A673 (cell line): ENCODE data around the gene CCDC190.

ENCODE experiments used
- EZH2 ChIP-seq: fragments of 200-600 bp; sonication (generic); IDR thresholded peaks from 2 replicates; pipeline ENCODE4 v1.6.1; 2017; ENCODE audit warnings: borderline replicate concordance, low read depth, mild to moderate bottlenecking, mixed read lengths, antibody characterized with exemption, low read length; ENCODE audit not compliant: poor library complexity, severe bottlenecking
- TF ChIP-seq, protein P1 (sequence below): fragments of 300-800, 200-600 bp; sonication (generic); conservative IDR thresholded peaks from 2 replicates; pipeline ENCODE4 v1.5.1; 2017; ENCODE audit warnings: low read depth, mild to moderate bottlenecking, antibody characterized with exemption, low read length, moderate library complexity, mixed read lengths

DNA sequence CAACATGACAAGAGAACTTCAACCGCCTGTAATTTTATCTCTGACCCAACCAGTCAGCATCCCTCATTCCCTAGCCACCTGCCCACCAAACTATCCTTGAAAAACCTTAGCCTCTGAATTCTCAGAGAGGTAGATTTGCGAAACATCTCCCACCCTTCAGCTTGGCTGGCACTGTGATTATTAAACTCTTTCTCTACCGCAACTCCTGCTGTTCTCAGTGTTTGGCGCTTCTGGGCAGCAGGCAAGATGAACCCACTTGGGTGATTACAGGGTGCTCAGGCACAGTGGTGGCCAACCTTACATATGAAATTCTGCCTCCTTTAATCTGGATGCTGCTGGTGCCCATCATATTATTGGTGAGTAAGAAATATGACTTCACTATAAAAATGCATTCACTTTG is 22.1 kb downstream of the CCDC190 start:
- TF ChIP-seq, protein P1, sequence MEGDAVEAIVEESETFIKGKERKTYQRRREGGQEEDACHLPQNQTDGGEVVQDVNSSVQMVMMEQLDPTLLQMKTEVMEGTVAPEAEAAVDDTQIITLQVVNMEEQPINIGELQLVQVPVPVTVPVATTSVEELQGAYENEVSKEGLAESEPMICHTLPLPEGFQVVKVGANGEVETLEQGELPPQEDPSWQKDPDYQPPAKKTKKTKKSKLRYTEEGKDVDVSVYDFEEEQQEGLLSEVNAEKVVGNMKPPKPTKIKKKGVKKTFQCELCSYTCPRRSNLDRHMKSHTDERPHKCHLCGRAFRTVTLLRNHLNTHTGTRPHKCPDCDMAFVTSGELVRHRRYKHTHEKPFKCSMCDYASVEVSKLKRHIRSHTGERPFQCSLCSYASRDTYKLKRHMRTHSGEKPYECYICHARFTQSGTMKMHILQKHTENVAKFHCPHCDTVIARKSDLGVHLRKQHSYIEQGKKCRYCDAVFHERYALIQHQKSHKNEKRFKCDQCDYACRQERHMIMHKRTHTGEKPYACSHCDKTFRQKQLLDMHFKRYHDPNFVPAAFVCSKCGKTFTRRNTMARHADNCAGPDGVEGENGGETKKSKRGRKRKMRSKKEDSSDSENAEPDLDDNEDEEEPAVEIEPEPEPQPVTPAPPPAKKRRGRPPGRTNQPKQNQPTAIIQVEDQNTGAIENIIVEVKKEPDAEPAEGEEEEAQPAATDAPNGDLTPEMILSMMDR: no peak
- TF ChIP-seq EZH2: no peak
